Prostate gland (tissue), 2 donors: Measurements from ENCODE around the gene METTL13.

Experiments
- POLR2A ChIP-seq: fragments of 450-650 bp; IDR thresholded peaks from one replicate; pipeline ENCODE4 v1.6.1; 2016; ENCODE audit warnings: antibody characterized with exemption, mild to moderate bottlenecking
- TF ChIP-seq, protein P1 (sequence below), 4 experiments: fragments of 200-600 bp in 2 of 4; fragments of 450-650 bp in 2 of 4; sonication (generic) in 2 of 4; IDR thresholded peaks; 1 replicate in 3 of 4; 2 replicates in 1 of 4; pipeline ENCODE4 v1.5.1; 2016 to 2019; ENCODE audit warnings: antibody characterized with exemption in 4 of 4, mild to moderate bottlenecking in 2 of 4, moderate library complexity in 2 of 4

DNA sequence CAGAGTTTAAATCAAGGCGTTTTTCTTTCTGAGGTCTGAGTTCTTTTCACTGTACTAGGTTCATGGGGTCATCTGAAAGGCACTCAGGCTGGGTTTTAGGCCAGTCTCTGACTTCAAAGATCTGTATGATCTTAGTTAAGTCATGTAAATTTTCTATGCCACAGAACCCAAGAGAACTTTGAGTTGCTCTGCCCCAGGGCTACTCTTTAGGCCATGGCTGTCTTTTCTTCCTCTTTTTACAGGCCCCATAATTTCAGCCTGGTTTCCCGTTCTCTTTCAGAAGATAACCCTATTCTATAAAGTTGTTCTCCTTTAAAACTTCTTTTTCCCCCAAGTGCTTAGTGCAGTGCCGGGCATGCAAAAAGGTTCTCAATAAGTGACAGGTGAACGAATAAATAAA is 26.1 kb downstream of the METTL13 start:
- TF ChIP-seq, protein P1, sequence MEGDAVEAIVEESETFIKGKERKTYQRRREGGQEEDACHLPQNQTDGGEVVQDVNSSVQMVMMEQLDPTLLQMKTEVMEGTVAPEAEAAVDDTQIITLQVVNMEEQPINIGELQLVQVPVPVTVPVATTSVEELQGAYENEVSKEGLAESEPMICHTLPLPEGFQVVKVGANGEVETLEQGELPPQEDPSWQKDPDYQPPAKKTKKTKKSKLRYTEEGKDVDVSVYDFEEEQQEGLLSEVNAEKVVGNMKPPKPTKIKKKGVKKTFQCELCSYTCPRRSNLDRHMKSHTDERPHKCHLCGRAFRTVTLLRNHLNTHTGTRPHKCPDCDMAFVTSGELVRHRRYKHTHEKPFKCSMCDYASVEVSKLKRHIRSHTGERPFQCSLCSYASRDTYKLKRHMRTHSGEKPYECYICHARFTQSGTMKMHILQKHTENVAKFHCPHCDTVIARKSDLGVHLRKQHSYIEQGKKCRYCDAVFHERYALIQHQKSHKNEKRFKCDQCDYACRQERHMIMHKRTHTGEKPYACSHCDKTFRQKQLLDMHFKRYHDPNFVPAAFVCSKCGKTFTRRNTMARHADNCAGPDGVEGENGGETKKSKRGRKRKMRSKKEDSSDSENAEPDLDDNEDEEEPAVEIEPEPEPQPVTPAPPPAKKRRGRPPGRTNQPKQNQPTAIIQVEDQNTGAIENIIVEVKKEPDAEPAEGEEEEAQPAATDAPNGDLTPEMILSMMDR (IDR thresholded peaks at IDR 0.05), result no peak
- TF ChIP-seq POLR2A, result no peak
